Endometrium (tissue), 2 donors: Measurements from ENCODE around the gene ATF3.

ENCODE experiments used
- FAIRE-seq: peaks from 2 replicates; lab custom pipeline; 2012; peaks lifted over from hg19 to GRCh38; lab: Jason Lieb, UNC
- donor health status: control.
- donor health status: control.

Gene ATF3

DNA sequence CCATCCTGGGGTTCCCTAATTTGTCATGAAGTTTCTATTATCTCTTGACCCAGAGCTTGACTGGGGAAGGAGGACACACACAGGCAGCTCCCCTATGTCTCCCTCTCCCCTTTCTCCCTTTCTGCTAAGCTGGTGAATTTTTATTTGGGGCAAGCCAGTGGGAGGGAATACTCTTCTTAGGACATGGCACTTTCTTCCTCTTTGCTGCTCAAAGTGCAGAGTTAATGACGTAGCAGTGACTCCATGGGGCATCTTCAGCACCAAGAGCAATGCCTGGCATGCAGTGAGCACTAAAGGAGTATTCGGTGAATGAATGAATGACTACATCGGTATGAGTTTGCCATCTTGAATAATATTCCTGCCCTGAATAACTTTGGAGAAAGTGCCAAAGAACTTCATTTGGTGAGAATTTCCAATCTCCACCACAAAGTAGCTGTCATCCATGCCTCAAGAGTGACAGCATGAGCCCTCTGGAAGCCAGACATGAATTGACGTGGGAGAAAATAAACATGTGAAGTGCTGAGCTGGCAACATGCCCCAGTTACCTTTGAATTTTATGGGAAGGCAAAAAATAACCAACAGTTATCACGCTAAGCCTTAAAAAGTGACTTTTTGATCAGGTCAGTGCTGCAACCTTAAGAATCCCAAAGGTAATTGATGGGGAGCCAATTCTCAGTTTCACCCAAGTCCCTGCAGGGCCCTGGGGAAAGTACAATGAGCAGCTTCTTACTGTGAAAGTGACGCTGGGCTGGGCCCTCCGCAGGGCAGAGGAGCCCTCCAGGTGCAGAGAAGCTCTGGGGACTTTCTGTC is 22.1 kb upstream of the ATF3 start:
- no peak for FAIRE-seq

DNA sequence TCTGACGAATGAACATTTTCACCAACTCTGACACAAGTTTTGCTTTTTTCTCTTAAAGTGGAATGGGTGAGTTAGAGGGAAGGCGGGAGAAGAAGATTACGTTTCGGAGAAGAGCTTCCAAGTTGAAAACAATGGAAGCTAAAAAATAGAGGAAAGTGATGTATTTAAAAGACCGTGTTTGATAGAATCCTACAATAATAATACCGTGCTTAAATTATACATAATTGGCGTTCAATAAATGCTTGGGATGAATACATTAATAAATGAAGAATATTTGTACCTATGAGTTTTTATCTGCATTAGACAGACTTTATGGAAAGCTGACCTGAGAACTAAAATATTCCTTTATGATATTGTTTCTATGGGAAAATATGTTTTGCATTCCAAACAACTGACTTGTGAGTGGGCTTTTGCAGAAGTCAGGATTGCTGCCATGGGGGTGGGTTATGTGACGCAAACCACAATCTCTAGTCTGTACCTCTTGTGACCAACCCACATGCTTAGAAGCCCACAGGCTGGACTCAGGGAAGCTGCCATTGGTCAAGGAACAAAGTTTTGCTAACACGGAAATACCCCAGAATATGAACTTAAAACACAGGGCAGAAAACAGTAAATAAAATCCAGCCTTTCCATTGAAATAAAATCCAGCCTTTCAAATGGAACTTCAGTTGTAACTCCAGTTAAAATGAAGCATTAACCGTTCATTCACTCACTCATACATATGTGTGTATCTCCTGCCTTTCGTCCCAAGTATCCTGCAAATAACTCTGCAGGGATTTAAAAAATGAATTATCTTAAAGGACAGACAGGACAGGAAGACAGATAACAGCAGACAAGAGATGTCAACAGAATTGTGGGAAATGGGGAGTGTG is 21.3 kb upstream of the ATF3 start:
- no peak for FAIRE-seq

DNA sequence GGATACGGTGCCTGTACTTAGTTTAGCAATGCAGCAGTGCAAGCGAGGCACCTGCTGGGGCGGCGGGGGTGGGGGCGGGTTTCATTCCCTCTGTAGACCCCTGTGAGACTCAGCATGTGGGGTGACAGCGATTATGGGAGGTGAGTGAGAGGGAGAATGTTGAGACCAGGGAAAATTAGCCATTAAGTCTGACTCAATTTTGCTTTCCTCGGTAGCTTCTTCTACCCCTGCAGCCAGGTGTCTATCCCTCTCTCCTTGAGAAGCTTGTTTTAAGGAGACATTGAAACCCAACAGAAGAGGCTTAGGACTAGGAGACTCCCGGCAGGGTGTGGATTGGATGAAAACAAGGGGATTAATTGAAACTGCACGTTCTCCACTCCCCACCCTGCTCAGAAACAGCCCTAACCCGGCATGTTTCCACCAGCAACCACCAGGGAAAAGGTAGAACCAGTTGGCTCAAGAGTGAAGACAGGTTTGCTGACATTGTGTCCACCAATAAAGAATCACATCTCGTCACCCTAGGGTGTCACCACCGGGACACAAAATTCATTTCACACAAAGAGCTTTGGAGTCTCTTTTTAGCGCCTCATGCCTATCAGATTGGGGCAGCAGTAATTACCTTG is 20.6 kb upstream of the ATF3 start:
- FAIRE-seq = no peak

DNA sequence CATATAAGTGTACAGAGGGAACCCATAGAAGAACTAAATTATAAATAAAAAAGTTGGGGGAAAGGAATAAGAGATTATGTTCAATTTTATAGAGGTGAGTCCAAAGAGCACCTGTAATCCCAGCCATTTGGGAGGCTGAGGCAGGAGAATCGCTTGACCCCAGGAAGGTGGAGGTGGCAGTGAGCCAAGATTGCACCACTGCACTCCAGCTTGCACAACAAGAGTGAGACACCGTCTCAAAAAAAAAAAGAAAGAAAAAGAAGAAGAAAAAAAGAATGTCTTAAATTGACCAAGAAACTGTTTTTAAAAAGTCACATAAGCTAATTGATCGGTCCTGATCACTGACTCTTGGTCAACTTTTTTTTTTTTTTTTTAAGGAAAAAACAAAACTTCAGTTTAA is 19.1 kb upstream of the ATF3 start:
- no peak for FAIRE-seq

DNA sequence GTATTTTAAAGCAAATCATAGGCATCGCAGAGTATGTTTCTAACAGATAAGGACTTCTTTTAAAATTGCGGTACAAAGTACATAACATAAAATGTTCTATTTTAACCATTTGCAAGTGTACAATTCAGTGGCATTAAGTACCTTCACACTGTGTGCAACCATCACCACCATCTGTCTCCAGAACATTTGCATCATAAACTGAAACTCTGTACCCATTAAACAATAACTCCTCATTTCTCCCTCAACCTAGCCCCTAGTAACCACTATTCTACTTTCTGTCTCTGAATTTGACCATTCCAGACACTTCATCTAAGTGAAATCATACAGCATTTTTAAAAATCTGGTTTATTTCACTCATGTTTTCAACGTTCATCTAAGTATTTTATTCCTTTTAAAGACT is 16.6 kb upstream of the ATF3 start:
- no peak for FAIRE-seq

DNA sequence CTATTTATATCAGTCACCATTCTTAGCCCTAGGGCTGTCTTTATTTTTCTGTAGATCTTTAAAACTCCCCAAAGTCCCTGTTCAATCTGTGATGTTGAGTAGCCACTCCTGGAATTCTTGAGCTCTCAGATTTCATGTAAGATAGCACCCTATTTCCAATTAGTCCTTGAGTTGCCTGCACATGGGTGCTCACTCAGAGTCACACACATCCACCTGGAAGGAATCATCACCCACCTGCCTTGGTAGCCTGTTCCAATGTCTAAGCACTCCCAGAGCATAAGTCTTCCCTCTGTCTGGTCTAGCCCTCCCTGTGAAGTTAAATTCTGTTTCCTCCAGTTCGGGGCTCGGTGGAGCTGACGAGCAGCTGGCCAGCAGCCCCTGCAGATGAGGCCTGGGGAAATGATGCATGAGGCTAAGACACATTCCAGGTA is 14.7 kb upstream of the ATF3 start:
- no peak for FAIRE-seq

DNA sequence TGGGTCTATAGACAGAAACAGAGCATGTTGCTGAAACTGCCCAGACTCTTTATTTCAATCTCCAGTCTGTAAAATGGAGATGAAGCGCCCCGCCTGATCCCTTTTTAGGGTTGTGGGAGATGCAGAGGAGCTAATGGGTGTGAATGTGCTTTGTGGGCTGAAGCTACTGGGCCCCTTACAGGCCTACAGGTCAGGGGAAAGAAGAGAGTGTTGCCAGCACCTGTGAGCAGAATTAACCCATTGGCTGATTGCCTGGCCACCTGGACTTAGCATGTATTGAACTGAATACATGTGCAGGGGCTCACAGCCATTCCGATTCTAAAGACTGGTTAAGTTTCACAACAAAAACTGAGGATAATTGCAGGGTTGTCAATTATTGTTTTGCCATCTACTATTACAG is 13.9 kb upstream of the ATF3 start:
- no peak for FAIRE-seq

DNA sequence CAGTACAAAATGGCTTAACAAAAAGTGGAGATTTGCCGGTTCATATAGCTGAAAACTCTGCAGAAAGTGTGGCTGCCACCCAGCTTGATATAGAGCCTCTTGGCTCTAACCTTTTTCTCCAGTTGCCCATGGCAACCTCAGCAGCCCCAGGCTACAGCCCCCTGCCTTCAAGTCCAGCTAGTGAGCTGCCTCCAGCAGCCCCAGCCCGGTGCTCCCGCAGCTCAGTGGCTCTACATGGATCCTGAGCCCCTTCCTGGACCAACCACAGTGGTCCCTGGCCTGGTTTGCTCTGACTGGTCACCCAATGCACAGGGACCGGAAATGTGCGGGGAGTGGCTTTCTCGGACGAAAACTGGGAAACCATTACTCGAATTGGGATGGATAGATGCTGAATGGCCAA is 13.3 kb upstream of the ATF3 start:
- FAIRE-seq = no peak

DNA sequence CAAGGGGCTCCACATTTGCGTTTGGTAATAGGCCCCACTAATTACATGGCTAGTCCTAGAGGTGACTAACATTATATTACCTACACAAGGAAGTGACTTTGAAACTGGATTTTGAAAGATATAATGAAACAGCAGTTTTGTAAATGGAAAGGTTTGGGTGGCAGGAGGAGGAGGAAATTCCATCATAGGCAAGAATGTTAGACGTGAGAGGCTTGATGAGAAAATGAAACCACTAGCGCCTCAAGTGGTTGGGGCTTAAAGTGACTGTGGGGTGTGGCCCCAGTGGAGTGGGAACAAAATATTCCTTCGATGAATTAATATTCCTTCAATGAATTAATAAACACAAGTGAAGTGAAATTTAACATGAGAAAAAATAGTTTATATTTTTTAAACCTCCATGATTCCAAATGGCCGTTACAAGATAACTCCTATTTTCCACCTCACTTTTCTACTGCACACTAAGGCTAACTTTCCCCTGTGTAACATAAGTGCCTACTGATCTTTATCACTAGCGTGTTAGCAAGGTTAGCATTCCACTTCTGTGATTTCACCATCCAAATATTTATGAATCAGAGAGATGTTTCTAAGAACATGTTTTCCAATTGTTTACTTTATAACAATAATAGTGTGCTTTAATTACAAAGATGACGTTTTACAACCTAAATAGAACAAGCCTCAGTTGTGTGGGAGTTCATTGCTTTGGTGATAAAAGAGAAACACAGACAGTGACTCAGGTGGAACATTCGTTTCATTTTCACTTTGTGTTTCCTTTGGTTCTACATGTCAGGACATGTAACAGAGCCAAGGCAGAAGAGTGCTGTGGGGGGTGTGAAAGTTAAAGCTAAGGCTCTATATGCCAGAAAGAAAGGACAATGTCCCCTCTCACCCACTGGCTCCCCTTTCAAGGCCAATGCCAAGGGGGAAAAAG is 12.5 kb upstream of the ATF3 start:
- FAIRE-seq = peak; percentile 90

DNA sequence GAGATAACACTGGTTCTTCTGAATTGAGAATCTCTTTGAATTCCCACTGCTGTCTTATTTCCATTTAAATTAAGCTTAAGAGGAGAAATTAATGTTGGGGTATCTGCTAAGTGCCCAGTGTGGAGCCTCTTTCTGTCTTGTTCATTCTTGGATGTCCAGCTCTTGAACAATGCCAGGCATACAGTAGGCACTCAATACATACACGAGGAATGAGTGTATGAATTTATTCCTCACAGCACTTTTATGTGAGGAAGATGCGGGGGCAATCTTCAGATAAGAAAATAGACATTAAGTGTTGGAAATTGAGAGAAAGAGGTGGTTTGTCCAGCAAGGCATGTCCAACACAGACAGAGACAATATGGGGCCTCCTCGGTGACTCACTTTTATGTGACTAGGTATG is 11.8 kb upstream of the ATF3 start:
- no peak for FAIRE-seq

DNA sequence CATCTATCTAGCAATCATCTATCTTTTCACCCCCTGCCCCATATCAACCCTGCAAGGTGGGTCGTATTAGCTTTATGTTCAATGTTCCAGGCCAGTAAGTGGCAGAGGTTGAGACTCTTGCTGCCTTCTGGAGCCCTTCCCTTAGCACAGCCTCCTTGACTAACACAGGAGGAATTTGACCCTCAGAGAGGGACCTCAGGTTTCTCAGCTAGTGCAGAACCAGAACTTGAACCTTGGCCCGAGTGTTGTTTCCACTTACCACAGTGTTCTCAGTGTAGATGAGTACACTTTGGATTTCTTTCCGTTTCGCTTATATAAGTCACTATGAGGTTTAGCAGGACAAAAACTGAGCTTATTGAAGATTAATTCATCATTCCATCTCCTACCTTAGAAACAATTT is 11.1 kb upstream of the ATF3 start:
- no peak for FAIRE-seq

DNA sequence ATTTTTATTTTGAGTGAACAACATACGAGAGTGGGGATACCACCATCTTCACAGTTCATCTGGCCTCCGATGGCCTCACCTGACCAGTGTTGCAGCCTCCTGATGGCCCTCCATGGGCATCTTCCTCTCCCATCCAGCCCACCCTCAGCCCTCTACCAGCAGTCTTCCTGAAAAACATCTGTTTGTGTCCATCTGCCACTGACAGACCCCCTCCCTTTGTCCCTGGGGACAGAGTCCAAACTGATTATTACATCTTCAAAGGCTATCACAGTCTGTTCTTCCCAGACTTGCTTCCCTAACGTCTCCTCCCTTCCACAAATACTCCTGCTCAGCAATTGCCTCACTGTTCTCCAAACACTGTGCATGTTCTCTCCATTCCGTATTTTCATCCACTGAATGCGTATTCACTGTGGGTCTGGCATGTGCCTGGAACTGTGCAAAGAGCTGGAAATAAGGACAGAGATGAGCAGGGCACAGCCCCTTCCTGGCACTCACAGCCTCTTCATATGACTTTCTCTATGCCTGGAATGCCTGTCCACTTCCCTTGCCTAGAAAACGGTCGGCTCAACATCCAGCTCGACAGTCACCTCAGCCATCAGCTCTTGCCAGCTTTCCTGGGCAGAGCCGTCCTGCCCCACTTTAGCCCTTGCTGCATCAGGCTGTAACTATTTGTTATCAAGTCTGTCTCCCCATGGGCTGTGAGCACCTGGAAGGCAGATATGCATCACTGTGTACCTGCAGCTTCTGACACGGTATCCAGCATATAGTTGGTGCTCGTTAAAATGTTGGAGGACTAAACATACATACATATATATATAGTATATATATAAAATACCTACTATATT is 8.3 kb upstream of the ATF3 start:
- no peak for FAIRE-seq

DNA sequence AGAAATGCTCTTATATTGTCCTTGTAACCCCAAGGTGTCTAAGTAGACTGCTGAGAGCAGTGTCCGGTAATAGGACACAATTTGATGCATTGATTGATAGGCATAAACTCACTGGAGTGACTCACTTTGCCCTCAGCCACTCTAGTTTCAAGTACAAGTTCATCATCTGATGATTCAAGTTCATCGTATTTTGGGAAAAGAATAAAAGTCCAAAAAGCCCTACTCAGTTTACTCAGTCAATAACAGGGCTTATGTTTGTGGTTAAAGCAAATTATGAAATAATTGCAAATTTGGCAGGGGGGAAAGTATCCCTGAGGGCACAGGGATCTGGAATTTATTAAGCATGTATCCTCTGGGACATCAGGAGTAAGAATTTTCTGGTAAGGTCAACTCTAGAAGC is 7.6 kb upstream of the ATF3 start:
- FAIRE-seq = no peak

DNA sequence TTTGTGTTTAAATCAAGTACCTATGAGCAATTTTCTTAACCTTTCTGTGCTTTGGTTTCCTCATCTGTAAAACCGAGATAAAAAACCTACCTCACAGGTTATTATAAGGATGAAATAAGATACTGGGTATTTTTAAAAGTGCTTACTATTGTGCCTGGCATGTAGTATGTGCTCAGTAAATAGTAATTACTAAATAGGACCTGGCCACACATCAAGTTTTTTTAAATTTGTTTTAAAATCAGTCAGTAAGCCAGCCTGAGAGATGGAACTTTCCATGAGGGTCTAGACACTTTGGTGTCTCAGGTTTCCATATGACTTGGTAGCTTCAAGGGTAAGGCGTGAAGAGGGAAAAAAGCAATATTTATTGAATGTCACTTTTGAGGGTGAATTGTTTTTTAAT is 7.0 kb upstream of the ATF3 start:
- no peak for FAIRE-seq

DNA sequence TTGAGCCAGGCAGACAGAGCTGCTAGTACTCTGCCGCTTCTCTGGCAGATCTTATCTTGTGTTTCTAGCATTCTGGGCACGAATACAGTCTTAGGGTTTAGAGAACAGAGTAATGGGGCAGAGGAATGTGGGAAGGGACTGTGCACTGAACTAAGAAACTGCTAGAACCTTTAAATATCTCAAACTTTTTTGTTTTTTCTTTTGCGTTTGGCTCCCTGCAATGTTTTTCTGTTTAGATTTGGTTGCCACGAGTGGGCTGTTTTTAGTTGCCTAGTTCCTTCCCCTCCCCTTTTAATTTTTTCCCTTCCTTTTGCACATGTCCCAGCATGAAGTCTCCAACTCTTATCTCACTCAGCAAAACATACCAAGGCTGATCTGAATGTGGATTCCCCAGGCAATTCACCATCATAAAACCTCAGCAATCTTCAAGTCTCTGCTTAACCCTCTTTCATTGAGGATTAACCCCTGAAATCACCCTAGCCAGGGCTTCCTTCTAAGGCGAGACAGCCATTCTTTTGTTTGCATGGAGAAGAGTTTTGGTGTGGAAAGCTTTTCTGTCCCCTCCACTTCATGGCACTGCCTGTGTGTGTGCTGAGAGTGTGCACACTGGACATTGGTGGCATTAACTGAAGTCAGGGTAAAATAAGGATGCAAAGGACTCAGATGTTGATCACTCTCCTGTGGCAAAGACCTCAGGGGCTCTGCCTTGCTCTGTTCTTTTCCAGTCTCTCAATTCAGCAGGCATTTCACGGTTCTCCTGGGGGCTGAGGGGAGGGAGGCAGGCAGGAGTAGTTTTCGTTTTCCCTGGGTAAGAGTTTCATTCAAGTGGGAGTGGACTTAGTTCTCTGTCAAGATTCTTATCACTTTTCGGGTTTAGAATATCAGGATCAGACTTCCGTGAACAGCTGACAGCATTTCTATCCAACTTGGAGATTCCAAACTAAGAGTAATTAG is 2.8 kb upstream of the ATF3 start:
- no peak for FAIRE-seq

DNA sequence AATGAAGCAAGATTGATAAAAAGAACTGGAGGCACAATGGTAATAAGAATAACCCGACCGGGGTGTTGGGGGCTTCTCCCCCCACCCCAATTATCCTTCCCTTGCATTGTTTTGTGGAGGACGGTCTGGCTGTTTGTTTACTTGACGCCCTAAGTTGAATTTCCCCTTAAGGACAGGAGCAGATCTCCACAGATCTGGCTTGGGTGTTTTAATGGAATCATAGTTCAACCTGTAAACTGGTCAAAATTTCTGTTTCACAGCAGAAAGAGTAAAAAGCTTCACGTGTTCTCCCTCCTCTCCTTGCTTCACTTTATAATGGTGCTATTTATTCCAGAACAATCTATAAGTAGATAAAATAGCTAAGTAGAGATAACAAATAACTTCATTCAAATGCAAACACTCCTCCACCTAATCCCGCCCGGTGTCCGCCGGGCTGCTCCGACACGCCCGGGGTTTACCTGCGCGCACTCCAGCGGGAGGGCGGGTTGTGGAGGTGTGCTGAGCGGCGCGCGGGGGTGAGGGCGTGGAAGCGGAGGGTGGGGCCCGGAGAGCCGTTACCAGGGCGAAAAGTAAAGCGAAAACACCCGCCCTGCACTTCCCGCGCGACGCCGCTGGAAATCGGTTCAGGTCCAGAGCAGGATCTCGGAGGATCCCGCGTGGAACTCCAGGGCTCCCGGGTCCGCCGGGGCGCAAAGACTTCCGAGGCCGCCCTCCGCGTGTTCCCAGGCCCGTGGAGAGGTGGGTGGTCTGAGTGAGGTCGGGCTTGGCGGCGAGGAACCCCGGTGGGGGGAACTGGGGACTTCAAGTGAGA is 2.0 kb upstream of the ATF3 start:
- no peak for FAIRE-seq

DNA sequence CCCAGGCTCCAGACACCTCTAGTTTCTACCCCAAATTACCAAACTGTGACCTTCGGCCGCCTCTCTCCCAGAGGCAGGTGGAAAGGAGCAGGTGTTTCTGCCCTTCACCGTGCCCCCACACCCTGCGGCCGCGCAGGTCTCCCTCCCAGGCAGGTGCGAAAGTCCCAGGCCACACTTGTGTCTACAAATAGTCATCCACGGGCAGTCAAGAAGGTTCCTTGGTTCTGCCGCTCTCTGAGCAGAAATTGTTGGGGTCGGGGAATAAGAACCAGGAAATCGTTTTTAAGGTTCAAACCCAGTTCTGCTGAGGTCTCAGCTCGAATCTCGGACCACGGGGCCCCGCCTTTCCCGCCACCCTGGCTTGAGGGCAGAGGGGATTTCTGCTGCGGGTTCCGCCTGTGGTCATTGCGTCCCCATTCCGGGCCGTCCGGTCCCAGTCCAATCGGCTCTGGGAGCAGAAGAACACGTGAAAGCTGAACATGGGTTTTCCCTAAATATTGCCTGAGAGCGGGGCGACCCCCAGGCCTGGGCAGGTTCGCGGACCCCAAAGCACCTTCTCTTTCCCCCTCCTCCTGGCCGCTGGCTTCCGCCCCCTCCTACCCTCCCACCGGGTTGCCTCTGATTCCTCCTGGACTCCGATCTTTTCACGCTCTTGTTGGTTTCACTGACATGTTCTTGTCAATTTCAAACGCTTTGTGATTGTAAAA is 1.2 kb upstream of the ATF3 start:
- no peak for FAIRE-seq

DNA sequence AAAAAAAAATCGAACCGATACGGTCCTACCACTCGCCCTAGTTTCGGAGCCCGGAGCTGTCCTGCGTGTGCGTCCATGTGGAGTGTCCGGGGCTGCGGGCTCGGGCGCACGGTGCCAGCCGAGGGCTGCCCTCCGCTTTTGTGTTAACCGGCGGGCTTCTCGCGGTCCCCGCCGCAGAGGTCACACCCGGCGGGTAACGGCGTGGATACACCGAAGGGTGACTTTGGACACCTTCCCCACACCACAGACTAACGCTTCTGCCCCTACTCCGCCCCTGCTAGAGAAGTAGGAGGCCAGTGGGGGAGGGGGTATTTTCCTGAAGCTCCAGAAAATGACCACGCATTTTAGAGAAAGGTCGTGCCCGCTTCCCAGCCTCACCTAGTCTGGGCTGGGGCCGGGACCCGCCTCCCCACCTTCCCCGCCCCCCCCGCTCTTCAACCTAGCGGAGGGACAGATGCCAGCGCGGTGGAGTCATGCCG is 609 bp upstream of the ATF3 start:
- FAIRE-seq = no peak
